Activated T-helper 17 cell treated with anti-CD3 and anti-CD28 coated beads, Interleukin-2, amount 50 U/mL, for 72 hours (primary cell): Measurements from ENCODE around the gene EPB41L2. TPM values are rescaled to one million over a fixed set of nuclear protein-coding genes. Genes with fewer than 3 reads are reported as not detected.
"Not testable (repeated sequence)": the region's sequence is repeated elsewhere in the genome, so short reads cannot be mapped to it uniquely, and the experiment has no call there.

Experiments
- ATAC-seq: fragments of 150-1000 bp; cut with Tn5 transposase; replicated peaks from 2 replicates; pipeline ENCODE4 v1.10.0; 2021; ENCODE audit warnings: mild to moderate bottlenecking, moderate library complexity
- H3K27ac Mint-ChIP-seq: one replicate; pipeline ENCODE4 v1.8.0; 2022; ENCODE audit warnings: mixed read lengths
- H3K27me3 Mint-ChIP-seq: one replicate; pipeline ENCODE4 v1.8.0; 2022; ENCODE audit warnings: mixed read lengths
- H3K36me3 Mint-ChIP-seq: one replicate; pipeline ENCODE4 v1.8.0; 2022; ENCODE audit warnings: low read depth, mild to moderate bottlenecking, mixed read lengths
- H3K4me1 Mint-ChIP-seq: one replicate; pipeline ENCODE4 v1.8.0; 2022; ENCODE audit warnings: mixed read lengths
- H3K4me3 Mint-ChIP-seq: one replicate; pipeline ENCODE4 v1.8.0; 2022; ENCODE audit warnings: mild to moderate bottlenecking, mixed read lengths
- H3K9me3 Mint-ChIP-seq: one replicate; pipeline ENCODE4 v1.8.0; 2022; ENCODE audit warnings: mixed read lengths
- total RNA-seq, 2 donors: library from RNA; stranded (reverse); gene quantifications; one replicate each; pipeline ENCODE4 v1.2.3, GENCODE V29; 2022

EPB41L2 gene
- total RNA-seq, 2 donors from 2014 or later, result 31.0 to 49.3 TPM

- H3K36me3 Mint-ChIP-seq, result no peaks in the 10 kb centered on the region
- no peaks in the 10 kb centered on the region for H3K27me3 Mint-ChIP-seq
- ATAC-seq, result no peak
- H3K4me3 Mint-ChIP-seq, result no peak overlapping the region
- no peaks in the 10 kb centered on the region for H3K9me3 Mint-ChIP-seq
- no peaks in the 10 kb centered on the region for H3K4me1 Mint-ChIP-seq
- no peak overlapping the region for H3K27ac Mint-ChIP-seq
Observed at GRCh38 chr6:130996635-130997034, 66.4 kb downstream of the EPB41L2 start.

GRCh38 chr6:130995783-130996447 lies 67.1 kb downstream of the EPB41L2 start:
- Mint-ChIP-seq H3K27ac (no peak overlapping the region), H3K4me1 (no peaks in the 10 kb centered on the region)
- no peak for ATAC-seq

GRCh38 chr6:130994319-130995097 lies 68.5 kb downstream of the EPB41L2 start:
- no peak for ATAC-seq
- Mint-ChIP-seq H3K4me3 (no peak overlapping the region), H3K36me3 (no peaks in the 10 kb centered on the region), H3K27ac (no peak overlapping the region), H3K27me3 (no peaks in the 10 kb centered on the region), H3K4me1 (no peaks in the 10 kb centered on the region), H3K9me3 (no peaks in the 10 kb centered on the region)

More at GRCh38 chr6:130995783-130996447, 67.1 kb downstream of the EPB41L2 start:
- no peaks in the 10 kb centered on the region for H3K36me3 Mint-ChIP-seq
- H3K4me3 Mint-ChIP-seq, result no peak overlapping the region
- H3K9me3 Mint-ChIP-seq, result no peaks in the 10 kb centered on the region
- no peaks in the 10 kb centered on the region for H3K27me3 Mint-ChIP-seq

- Mint-ChIP-seq H3K27me3 (no peaks in the 10 kb centered on the region), H3K27ac (no peak overlapping the region), H3K36me3 (no peaks in the 10 kb centered on the region), H3K9me3 (no peaks in the 10 kb centered on the region), H3K4me1 (no peaks in the 10 kb centered on the region), H3K4me3 (no peak overlapping the region)
- no peak for ATAC-seq
Observed at GRCh38 chr6:130993292-130993765, 69.7 kb downstream of the EPB41L2 start.

GRCh38 chr6:130991422-130992137 lies 71.5 kb downstream of the EPB41L2 start:
- no peak overlapping the region for H3K27ac Mint-ChIP-seq
- no peak for ATAC-seq
- H3K27me3 Mint-ChIP-seq, result no peaks in the 10 kb centered on the region
- no peaks in the 10 kb centered on the region for H3K4me1 Mint-ChIP-seq
- no peaks in the 10 kb centered on the region for H3K9me3 Mint-ChIP-seq
- no peak overlapping the region for H3K4me3 Mint-ChIP-seq
- no peaks in the 10 kb centered on the region for H3K36me3 Mint-ChIP-seq

GRCh38 chr6:130987539-130987938 lies 75.5 kb downstream of the EPB41L2 start:
- H3K9me3 Mint-ChIP-seq, result peaks cover 15% of the 10 kb centered on the region
- not testable (repeated sequence) for H3K36me3 Mint-ChIP-seq, H3K27ac Mint-ChIP-seq, H3K4me1 Mint-ChIP-seq, H3K4me3 Mint-ChIP-seq, ATAC-seq, H3K27me3 Mint-ChIP-seq

GRCh38 chr6:130985115-130985514 lies 77.9 kb downstream of the EPB41L2 start:
- Mint-ChIP-seq H3K27me3 (no peaks in the 10 kb centered on the region), H3K27ac (no peak overlapping the region), H3K9me3 (peaks cover 15% of the 10 kb centered on the region), H3K4me1 (peaks cover under 1% of the 10 kb centered on the region), H3K4me3 (no peak overlapping the region), H3K36me3 (no peaks in the 10 kb centered on the region)
- no peak for ATAC-seq

GRCh38 chr6:130982941-130983456 lies 80.0 kb downstream of the EPB41L2 start:
- Mint-ChIP-seq H3K36me3 (no peaks in the 10 kb centered on the region), H3K27ac (no peak overlapping the region), H3K4me1 (peaks cover 7% of the 10 kb centered on the region), H3K27me3 (no peaks in the 10 kb centered on the region), H3K9me3 (peaks cover 15% of the 10 kb centered on the region), H3K4me3 (no peak overlapping the region)
- ATAC-seq, result no peak

GRCh38 chr6:130982135-130982534 lies 80.9 kb downstream of the EPB41L2 start:
- Mint-ChIP-seq H3K4me1 (peaks cover 7% of the 10 kb centered on the region), H3K9me3 (peaks cover 15% of the 10 kb centered on the region), H3K27ac (no peak overlapping the region), H3K36me3 (no peaks in the 10 kb centered on the region), H3K4me3 (no peak overlapping the region), H3K27me3 (no peaks in the 10 kb centered on the region)
- no peak for ATAC-seq

- Mint-ChIP-seq H3K4me3 (no peak overlapping the region), H3K4me1 (peaks cover 7% of the 10 kb centered on the region), H3K27ac (no peak overlapping the region), H3K27me3 (no peaks in the 10 kb centered on the region), H3K36me3 (no peaks in the 10 kb centered on the region), H3K9me3 (peaks cover 15% of the 10 kb centered on the region)
- no peak for ATAC-seq
Observed at GRCh38 chr6:130981409-130981808, 81.6 kb downstream of the EPB41L2 start.

GRCh38 chr6:130980310-130981032 lies 82.6 kb downstream of the EPB41L2 start:
- no peak overlapping the region for H3K27ac Mint-ChIP-seq
- H3K36me3 Mint-ChIP-seq, result no peaks in the 10 kb centered on the region
- H3K9me3 Mint-ChIP-seq, result peaks cover 11% of the 10 kb centered on the region
- no peaks in the 10 kb centered on the region for H3K27me3 Mint-ChIP-seq
- ATAC-seq, result no peak
- peaks cover 7% of the 10 kb centered on the region for H3K4me1 Mint-ChIP-seq
- no peak overlapping the region for H3K4me3 Mint-ChIP-seq

GRCh38 chr6:130978660-130979396 lies 84.2 kb downstream of the EPB41L2 start:
- Mint-ChIP-seq H3K27ac (no peak overlapping the region), H3K27me3 (no peaks in the 10 kb centered on the region), H3K4me1 (peaks cover 7% of the 10 kb centered on the region), H3K36me3 (no peaks in the 10 kb centered on the region), H3K9me3 (no peaks in the 10 kb centered on the region), H3K4me3 (no peak overlapping the region)
- no peak for ATAC-seq

- Mint-ChIP-seq H3K9me3 (no peaks in the 10 kb centered on the region), H3K27me3 (no peaks in the 10 kb centered on the region), H3K4me3 (no peak overlapping the region), H3K27ac (no peak overlapping the region), H3K4me1 (peaks cover 7% of the 10 kb centered on the region), H3K36me3 (no peaks in the 10 kb centered on the region)
- ATAC-seq, result no peak
Observed at GRCh38 chr6:130978180-130978579, 84.9 kb downstream of the EPB41L2 start.
